ENCODE results near the gene TFF2. TPM values are rescaled to one million over a fixed set of nuclear protein-coding genes. Genes with fewer than 3 reads are reported as not detected.

TFF2 gene, protein sequence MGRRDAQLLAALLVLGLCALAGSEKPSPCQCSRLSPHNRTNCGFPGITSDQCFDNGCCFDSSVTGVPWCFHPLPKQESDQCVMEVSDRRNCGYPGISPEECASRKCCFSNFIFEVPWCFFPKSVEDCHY
- total RNA-seq (2014; rRNA removed; shearing (Covaris generic)) = not detected in 2 replicates

DNA sequence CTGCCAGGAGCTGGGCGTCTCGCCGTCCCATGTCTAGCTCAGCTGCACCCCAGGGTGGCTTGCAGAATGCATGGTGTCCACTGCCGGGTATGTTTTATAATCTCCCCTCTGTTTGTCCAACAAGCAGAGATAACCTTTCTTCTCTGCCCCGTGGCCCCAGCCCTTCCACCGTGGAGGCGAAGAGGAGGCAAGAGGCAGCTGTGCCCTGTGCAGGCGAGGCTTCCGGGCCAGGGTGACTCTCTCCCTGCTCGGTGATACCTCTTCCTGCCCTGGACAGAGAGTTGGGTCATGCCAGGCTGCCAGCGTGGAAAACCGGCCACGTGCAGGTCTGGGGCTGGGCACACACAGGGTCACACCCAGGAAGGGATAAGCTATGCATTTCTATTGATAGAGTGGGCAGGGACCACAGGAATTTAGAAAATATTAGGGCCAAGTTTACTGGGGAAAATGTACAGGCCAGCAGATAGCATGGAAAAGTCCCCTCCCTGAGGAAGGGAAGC is at the start of gene TFF2:
Gene TFF2, minus strand, starts transcription at position 68 of the 500 bp plus-strand sequence. Its CDS starts 37 bp downstream, at position 31.
- Histone ChIP-seq H3K4me3 (no peak within 1 kb of the TSS), H3K36me3 (no peaks in the 10 kb centered on the region), H3K27me3 (no peaks in the 10 kb centered on the region), H3K4me1 (no peaks in the 10 kb centered on the region), H3K9me3 (replicated peaks) (no peaks in the 10 kb centered on the region; the same call in 1 of the 2 replicates), H3K27ac (no peak within 1 kb of the TSS)
- DNase-seq = no peak

DNA sequence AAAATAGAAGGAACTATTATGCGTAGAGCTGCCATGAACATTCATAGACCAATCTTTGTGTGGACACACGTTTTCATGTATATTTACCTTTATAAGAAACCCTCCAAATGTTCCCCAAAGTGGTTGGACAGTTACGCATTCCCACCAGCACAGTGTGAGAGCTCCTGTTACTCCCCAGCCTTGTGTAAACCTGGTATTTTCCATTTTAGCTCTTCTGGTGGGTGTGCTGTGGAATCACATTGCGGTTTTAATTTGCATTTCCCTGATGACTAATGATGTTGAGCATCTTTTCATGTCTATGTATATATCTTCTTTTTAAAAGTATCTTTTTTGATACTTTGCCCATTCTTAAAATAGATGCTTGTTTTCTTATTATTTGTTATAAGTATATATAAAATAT is 49.7 kb upstream of the TFF2 start:
- no peaks in the 10 kb centered on the region for H3K36me3 ChIP-seq

DNA sequence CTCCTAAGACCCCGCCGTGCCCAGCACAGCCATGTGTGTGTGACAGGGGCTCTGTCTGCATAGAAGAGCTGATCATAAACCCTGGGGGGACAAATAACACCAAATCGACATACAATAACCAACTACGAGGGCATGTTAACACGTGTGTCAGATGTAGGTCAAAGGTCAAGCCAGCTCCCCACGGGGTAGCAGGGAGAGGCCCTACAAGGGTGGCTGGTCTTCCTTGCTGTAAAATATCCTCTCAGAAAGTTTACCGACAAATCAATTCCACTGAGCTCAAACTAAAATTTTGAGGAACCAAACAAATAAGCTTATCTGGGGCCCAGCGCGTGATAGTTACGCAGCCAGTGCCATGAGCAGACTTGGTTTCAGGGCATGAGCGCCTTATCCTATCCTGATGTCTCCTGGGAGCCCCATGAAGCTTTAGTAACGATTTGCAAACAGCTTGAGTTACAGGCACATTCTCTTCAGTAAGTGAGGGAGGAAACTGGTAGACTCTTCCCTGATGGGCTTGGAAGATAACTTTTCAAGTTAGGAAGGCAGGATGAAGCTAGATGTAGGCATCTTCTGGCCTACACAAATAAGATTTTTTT is 47.7 kb upstream of the TFF2 start:
- H3K36me3 ChIP-seq = no peaks in the 10 kb centered on the region
- no peak overlapping the region for H3K4me3 ChIP-seq
- no peak for DNase-seq
- H3K9me3 ChIP-seq (replicated peaks) = no peaks in the 10 kb centered on the region
- H3K27me3 ChIP-seq = no peaks in the 10 kb centered on the region
- no peak overlapping the region for H3K27ac ChIP-seq
- no peaks in the 10 kb centered on the region for H3K4me1 ChIP-seq

More for the DNA sequence above, 49.7 kb upstream of the TFF2 start:
- H3K4me1 ChIP-seq = no peaks in the 10 kb centered on the region
- no peaks in the 10 kb centered on the region for H3K9me3 ChIP-seq (replicated peaks)
- H3K27ac ChIP-seq = no peak overlapping the region
- no peak overlapping the region for H3K4me3 ChIP-seq
- no peak for DNase-seq
- H3K27me3 ChIP-seq = no peaks in the 10 kb centered on the region

DNA sequence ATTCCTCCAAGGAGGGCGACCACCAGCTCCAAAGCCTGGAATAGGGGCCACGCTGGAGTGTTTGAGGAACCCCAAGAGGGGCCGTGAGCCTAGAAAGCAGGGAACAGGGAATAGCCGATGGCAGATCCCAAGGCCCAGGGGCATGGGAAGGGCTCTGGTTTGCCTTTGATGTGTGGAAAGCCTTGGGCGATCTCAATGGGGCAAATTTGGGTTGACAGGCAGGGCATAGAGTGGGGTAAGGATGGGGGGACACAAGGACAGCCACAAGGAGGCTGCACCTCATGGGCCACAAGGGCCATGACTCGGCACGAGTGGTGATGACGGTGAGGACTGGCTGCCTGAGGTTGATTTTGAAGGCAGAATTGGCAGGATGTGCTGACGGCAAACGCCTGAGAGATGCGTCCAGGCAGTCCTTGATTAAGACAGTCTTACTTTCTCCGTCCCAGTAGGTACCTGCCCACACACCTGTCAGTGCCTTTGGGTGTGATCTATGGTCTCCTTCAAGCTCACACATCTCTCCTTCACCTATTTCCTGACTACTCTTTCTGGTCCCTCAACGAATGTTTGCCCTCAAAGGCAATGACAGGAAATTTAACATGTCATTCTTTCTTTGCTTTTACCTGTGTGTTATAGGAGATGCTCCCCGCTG is 47.1 kb upstream of the TFF2 start:
- H3K4me1 ChIP-seq = no peaks in the 10 kb centered on the region
- H3K36me3 ChIP-seq = no peaks in the 10 kb centered on the region
- H3K27me3 ChIP-seq = no peaks in the 10 kb centered on the region
- H3K27ac ChIP-seq = no peak overlapping the region
- no peak for DNase-seq
- no peak overlapping the region for H3K4me3 ChIP-seq
- H3K9me3 ChIP-seq (replicated peaks) = no peaks in the 10 kb centered on the region

DNA sequence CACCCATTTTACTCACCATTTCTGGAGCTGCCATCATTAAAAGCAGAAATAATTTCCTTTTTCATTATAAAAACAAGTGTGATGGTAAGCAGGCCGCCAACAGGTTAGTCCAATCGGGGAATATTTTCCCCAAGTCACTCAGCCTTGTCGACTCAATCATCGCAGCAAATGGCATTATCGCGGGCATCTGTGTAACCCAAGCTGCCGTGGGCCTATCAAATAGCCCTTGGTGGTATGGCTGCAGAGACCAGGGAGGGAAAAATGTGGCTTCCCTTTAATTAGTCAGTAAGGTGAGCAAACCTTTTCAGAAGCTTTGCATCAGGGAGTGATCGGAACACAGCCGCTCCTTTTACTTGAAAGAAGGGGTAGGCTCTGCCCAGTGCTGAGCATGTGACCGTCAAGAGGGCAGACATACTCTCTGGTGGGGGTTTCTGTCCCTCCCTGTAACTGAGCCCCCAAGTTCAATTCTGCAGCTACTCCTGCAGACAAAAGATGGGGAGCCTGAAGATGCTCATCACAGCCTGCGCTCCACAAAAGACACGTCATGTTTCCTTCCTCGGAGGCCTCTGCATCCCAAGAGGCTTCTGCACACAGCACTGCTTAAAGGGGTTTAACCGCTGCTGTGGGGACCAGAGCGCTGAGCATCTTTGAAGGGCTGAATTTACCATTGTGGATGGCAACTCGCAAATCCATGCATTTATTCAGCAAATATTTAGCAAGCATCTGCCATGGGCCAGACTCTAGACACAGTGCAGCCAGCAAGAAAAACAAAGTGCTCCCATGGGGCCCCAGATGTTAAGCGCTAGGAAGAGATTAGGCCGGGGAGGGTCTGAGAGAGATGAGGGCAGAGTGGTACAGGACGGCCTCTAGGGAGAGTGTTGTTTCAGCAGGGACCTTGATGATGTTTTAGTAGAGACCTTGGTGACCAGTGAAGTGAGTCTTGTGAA is 46.3 kb upstream of the TFF2 start:
- Histone ChIP-seq H3K27ac (no peak overlapping the region), H3K9me3 (replicated peaks) (no peaks in the 10 kb centered on the region), H3K4me1 (no peaks in the 10 kb centered on the region), H3K36me3 (no peaks in the 10 kb centered on the region), H3K4me3 (no peak overlapping the region), H3K27me3 (no peaks in the 10 kb centered on the region)
- no peak for DNase-seq

DNA sequence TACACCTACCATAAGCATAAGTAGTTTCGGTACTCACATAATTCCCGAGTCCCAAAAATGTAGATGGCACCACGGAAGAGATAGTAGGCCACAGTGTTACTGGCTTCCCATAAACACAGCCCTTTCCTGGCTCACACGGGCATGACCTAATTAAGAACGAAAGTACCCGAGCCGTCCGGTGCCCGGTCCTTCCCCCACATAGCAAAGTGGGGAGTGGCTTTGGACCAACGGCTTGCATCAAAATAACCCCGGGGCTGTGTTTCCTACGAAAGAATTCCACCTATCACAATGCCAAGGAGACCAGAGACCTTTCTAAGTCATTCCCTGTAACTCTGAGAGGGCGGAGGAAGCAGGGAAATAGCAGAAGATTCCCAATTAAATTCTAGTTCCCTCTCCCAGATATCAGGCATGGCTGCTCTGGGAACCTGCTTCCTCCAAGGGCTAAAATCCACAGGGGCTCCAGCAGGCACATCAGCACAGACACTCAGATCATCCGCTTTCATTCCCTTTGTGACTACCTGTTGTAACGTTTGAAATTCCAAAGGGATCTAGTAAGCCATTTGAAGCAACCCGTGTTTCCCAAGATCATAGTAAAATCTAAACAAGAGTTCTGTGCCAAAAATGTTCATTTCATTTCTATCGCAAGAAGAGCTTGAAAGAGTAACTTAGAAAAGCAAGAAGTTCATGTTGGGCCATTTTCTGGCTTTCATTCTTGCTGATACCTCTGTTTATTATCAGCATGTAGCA is 45.3 kb upstream of the TFF2 start, which contains the start of gene TMPRSS3:
Gene TMPRSS3, minus strand, starts transcription at position 148 of the 747 bp plus-strand sequence. CDS start 635 bp downstream, outside the sequence.
- Histone ChIP-seq H3K4me1 (no peaks in the 10 kb centered on the region), H3K36me3 (no peaks in the 10 kb centered on the region), H3K27me3 (no peaks in the 10 kb centered on the region), H3K4me3 (no peak within 1 kb of the TSS), H3K27ac (no peak within 1 kb of the TSS), H3K9me3 (replicated peaks) (no peaks in the 10 kb centered on the region)
- DNase-seq = no peak

DNA sequence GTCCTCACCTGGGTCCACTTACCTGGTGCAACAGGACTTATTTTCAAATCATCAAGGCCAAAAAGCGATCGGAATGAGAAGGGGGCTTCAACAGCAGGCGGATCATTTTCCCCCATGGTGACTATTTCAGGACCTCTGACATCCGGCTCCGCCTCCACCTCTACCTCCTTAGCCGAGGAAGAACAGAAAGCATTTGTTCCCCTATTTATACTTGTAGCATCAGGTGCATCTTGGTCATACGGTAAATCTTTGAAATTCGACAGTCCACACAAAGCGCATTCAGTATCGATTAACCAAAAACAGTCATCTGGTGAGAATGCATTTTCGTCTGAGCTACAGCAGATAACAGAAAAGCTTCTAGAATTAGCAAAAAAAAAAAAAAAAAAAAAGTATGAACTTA is 44.5 kb upstream of the TFF2 start:
- no peaks in the 10 kb centered on the region for H3K9me3 ChIP-seq (replicated peaks)
- H3K27ac ChIP-seq = no peak overlapping the region
- H3K4me3 ChIP-seq = no peak overlapping the region

DNA sequence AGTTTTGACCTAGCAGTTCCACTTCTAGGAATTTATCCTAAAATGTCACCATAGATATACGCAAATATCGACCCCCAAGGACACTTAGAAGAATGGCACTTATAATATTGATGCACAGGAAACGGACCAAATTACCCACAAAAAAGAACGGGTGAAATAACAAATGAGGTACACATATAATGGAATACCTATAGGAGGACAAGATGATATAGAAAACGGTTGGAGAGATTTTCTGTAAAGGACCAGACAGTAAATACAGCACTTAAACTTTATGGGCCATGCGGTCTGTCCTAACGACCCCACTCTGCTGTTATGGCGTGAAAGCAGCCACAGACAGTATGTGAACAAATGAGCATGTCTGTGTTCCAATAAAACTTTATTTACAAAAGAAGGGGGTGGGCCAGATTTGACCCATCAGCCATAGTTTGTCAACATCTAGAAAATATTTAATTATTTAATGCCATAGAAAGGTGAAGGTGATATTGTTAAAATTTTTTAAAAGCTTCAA is 42.7 kb upstream of the TFF2 start:
- Histone ChIP-seq H3K4me1 (no peaks in the 10 kb centered on the region), H3K9me3 (replicated peaks) (no peaks in the 10 kb centered on the region), H3K27ac (no peak overlapping the region), H3K36me3 (no peaks in the 10 kb centered on the region), H3K27me3 (no peaks in the 10 kb centered on the region; the same call in 1 of the 2 replicates), H3K4me3 (no peak overlapping the region)
- no peak for DNase-seq

More for the DNA sequence above, 44.5 kb upstream of the TFF2 start:
- no peak for DNase-seq
- Histone ChIP-seq H3K27me3 (no peaks in the 10 kb centered on the region), H3K36me3 (no peaks in the 10 kb centered on the region), H3K4me1 (no peaks in the 10 kb centered on the region)

DNA sequence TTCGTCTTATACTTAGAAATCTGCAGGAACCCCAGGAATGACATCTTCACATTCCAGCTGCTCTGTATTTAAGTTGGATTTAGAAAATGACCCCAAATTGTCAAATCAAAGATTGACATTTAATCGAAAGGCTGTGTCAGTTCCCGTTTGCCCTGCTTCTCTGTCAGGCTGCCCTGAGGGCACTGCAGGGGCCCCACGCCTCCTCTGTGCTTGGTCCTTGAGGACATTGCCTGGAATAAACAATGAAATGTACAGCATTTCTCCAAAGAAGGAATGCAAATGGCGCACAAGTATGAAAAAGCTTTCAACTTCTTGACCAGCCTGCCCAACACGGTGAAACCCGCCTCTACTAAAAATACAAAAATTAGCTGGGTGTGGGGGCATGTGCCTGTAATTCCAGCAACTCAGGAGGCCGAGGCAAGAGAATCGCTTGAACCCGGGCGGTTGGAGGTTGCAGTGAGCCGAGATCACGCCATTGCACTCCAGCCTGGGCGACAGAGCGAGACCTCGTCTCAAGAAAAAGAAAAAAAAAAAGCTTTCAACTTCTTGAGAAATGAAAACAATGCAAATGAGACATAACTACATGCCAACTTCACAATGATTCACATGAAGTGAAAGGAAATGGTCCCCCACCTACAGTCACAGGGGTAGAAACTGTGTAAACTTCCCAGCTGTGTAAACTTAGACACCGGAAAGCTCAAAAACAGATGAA is 42.1 kb upstream of the TFF2 start:
- no peak overlapping the region for H3K4me3 ChIP-seq
- no peaks in the 10 kb centered on the region for H3K36me3 ChIP-seq
- no peaks in the 10 kb centered on the region; the same call in 1 of the 2 replicates for H3K27me3 ChIP-seq
- no peaks in the 10 kb centered on the region for H3K9me3 ChIP-seq (replicated peaks)
- H3K4me1 ChIP-seq = no peaks in the 10 kb centered on the region
- H3K27ac ChIP-seq = no peak overlapping the region
- no peak for DNase-seq

DNA sequence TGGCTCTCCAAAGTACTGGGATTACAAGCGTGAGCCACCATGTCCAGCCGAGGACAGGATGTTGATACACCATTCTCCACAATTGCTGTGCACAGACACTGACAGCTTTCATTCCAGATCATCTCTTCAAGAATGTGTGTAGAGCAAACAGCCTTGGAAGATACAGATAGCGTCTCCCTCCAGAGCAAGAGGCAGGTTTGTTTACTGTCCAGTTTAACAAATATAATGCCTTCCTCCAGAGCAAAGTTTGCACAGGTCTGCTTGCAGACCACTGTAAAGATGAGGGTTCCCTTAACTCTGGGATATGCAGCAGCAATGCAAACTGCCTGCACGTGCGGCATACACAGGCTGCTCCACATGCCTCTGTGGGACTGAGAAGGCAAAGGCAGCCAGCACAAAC is 40.5 kb upstream of the TFF2 start:
- Histone ChIP-seq H3K36me3 (no peaks in the 10 kb centered on the region), H3K4me1 (no peaks in the 10 kb centered on the region), H3K4me3 (no peak overlapping the region), H3K9me3 (replicated peaks) (no peaks in the 10 kb centered on the region), H3K27ac (no peak overlapping the region), H3K27me3 (no peaks in the 10 kb centered on the region; the same call in 1 of the 2 replicates)
- DNase-seq = no peak

DNA sequence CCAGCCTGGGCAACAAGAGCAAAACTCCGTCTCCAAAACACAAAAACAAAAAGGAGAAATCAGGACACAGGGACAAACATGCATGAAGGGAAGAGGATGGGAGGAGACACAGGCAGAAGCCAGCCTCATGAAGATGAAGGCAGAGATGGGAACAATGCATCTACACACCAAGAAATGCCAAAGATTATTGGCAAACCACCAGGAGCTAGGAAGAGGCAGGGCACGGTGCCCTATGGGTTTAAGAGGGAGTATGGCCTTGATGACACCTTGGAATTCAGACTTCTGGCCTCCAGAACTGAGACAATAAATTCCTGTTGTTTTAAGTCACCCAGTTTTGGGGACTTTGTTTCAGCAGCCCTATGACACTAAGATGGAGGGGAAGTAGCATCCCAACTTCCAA is 39.9 kb upstream of the TFF2 start:
- Histone ChIP-seq H3K27ac (no peak overlapping the region), H3K36me3 (no peaks in the 10 kb centered on the region), H3K4me1 (no peaks in the 10 kb centered on the region), H3K9me3 (replicated peaks) (no peaks in the 10 kb centered on the region), H3K4me3 (no peak overlapping the region), H3K27me3 (no peaks in the 10 kb centered on the region; the same call in 1 of the 2 replicates)
- no peak for DNase-seq

DNA sequence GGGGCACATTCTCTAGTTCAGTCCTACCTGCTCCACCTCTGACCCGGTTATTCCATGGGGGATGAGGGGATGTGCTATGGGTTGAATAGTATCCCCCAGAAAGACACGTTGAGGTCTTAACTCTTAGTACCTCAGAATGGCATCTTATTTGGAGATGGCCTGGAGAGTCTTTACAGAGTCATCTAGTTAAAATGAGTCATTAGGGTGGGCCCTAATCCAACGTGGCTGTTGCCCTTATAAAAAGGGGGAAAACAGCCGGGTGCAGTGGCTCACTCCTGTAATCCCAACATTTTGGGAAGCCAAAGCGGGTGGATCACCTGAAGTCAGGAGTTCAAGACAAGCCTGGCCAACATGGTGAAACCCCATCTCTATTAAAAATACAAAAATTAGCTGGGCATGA is 39.4 kb upstream of the TFF2 start:
- Histone ChIP-seq H3K27me3 (no peaks in the 10 kb centered on the region; the same call in 1 of the 2 replicates), H3K4me3 (no peak overlapping the region), H3K9me3 (replicated peaks) (no peaks in the 10 kb centered on the region), H3K36me3 (no peaks in the 10 kb centered on the region), H3K4me1 (no peaks in the 10 kb centered on the region), H3K27ac (no peak overlapping the region)
- DNase-seq = no peak

DNA sequence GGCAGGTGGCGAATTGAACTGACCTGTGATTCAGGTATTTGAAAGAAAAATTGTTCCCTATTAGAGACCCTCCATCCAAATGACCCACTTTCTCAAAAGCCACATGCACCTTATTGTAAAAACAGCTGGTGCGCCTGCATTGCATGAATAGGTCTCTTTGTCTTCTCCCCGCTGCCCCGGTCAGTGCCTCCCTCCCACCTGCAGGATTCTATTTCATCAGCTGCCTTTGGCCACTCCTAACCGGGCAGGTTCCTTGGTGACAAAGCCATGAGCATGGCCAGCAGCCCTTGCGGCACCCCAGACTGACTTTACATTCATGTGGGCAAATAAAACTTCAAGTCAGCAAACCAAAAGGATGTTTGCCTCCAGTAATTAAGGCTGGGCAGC is 38.6 kb upstream of the TFF2 start:
- no peak overlapping the region for H3K27ac ChIP-seq
- DNase-seq = peak; percentile 14 to 52
- H3K9me3 ChIP-seq (replicated peaks) = no peaks in the 10 kb centered on the region
- H3K27me3 ChIP-seq = no peaks in the 10 kb centered on the region; the same call in 1 of the 2 replicates
- H3K4me1 ChIP-seq = no peaks in the 10 kb centered on the region
- H3K4me3 ChIP-seq = no peak overlapping the region
- H3K36me3 ChIP-seq = no peaks in the 10 kb centered on the region

Measured in SJCRH30 (cell line).